Right hindlimb (tissue), 1 donor: Measurements from ENCODE around the gene UPK3BL1.
A peak's percentile ranks its signal among the peaks of the same experiment; 100 is the strongest.
"Not testable (repeated sequence)": the region's sequence is repeated elsewhere in the genome, so short reads cannot be mapped to it uniquely, and the experiment has no call there.

Experiments used
- DNase-seq: peaks from one replicate; pipeline ENCODE4 v3.0.0-alpha.2; 2018

Gene UPK3BL1

DNA sequence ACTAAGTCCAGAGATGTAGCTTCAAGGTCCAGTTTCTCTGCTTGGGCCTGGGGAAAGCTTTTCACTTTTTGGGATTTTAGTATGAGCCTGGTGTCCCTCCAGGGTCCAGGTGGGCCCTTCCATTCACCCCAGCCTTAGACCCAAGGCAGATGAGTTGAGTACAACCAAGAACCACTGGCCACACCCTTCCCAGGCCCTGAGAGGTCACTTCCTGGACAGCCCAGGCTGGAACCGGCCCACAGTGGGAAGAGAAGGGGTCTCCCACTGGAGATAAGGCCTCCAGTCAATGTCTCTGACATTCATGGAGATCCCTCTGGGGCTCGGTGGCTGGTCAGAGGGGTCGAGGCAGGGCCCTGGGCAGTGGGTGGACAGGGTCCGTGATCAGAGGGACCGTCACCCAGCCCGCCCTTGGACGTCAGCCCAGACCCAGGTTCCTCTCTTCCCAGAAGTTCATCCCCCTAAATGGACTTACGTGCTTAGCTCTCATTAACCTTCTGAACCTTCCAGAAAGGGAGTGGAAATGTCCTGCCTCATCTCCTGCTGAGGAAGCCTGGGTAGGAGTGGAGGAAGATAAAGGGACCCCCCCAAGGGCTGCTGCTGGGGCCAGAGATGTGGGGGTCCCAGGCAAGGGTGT lies 15.2 kb downstream of the UPK3BL1 start:
- DNase-seq, result not testable (repeated sequence)

DNA sequence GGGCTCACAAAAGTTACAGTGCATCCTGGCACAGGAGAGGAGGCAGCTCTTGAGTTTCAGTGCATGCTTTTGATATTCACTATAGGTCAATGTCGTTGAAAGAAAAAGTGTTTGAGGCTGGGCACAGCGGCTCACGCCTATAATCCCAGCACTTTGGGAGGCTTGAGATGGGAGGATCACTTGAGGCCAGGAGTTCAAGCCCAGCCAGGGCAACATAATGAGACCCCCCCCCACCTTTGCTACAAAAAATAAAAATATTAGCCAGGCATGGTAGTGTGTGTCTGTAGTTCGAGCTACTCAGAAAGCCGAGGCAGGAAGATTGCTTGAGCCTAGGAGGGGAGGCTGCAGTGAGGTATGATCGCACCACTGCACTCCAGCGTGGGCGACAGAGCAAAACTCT lies 24.5 kb downstream of the UPK3BL1 start:
- not testable (repeated sequence) for DNase-seq

DNA sequence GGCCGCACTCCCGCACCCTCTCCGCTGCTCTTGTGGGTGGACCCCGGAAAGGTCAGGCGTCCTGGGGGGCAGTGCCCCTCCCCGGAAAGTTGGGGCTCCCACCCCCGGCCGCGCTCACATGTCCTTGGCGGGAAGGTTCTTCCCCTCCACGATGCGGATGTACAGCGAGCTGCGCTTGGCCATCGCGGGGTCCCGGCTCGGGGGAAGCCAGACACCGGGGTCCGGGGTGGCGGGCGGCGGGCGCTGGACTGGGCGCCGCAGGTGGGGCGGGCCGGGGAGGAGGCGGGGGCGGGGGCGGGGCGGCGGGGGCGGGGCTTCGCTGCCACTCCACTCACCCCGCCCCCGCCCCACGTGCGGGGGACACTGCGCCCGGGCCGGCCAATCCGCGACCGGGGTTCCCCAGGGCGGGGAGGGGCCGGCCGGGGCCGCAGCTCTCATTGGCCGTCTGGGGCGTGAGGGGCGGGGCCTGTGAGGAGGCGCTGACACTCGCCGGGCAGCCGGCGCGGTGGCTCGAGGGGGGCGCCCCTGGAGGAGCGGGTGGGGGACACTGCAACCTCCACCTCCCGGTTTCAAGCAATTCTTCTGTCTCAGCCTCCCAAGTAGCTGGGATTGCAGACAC lies 26.0 kb downstream of the UPK3BL1 start, which contains the start of gene RASA4:
TSS of gene RASA4 (minus strand) at position 250 of the 619 bp plus-strand sequence. CDS start at position 183, 67 bp downstream.
- peak; percentile 70 for DNase-seq

DNA sequence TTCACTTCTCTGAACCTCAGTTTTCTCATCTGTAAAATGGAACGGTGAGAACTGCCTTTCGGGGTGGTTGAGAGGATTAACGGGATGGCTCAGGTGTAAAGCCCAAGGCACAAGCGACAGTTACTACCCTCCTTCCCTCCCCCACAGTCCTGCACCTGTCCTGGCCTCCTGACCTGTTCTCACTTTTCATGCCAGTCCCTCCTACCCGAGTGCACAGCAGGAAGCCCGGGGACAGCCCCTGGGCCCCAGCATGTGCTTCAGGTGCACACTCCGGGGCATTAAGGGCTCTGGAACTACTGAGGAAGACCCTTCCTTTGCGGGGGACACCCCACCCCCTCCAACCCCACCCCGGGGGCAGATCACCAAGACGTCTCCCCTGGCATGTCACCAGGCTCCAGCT lies 26.7 kb downstream of the UPK3BL1 start:
- DNase-seq, result not testable (repeated sequence)

DNA sequence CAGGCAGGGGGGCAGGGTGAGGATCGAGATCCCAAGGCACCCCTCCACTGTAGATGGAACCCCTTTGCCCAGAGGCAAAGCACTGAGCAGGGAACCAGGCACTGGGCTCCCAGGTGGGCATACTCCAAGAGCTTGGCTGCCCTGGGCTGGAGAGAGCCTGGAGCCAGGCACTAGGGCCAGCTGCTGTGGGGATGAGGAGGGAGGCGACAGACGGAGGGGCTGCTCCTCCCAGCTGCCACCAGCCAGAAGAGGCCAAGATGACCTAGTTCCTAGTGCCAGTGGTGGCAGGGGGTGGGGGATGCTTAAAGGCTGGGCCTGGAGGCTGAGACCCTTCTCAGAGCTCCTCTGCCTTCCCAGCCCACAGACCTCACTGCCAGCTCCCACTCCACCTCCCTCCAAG lies 27.7 kb downstream of the UPK3BL1 start:
- DNase-seq, result not testable (repeated sequence)

DNA sequence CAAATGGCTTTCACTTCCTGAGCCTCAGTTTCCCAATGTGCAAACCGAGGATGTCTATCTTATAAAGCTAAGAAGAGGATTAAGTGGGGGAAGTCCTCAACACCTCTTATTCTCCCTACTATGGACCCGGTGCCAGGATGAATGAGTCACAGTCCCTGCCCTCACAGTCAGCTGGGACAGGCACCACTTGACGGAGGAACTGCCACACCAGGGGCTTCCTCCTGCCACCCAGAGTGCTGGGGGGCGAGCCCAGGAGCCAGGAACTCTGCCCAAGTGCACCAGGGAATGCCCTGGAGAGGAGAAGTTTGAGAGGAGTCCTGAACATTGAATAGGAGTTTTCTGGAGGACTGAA lies 28.3 kb downstream of the UPK3BL1 start:
- not testable (repeated sequence) for DNase-seq

DNA sequence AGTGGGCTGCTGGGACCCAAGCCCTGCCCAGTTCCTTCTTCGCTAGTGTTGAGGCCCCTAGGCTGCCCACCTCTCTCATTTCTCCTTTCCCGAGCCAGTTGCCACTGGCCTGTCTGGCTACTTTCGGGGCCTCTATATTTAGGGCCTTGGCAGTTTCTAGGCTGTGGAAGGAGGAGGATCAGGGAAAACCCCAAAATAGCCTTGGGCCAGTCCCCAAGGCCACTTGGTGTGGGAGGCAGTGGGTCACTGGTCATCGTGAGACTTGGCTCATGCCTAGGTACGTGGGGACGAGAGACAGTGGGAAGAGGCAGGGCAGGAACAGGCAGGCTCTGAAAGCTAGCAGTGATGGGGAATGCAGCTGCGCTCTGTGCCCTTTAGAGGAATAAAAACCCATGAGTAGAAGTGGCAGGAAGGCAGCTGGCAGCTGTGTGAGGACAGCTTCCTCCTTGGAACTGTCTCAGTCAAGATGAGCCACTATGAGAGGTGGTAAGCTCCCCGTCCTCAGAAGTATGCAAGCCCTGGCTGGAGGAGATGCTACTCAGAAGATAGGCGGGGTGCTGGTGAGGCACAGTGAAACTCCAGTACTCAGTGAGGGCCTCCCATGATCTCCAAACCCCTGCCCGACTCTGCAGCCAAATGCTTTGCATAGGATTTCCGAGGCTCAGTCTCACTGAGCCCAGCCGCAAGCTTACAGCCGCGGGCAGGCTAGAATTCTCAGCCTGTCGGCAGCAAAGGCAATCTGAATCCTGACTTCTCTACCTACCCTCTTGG lies 28.8 kb downstream of the UPK3BL1 start:
- DNase-seq, result not testable (repeated sequence)

DNA sequence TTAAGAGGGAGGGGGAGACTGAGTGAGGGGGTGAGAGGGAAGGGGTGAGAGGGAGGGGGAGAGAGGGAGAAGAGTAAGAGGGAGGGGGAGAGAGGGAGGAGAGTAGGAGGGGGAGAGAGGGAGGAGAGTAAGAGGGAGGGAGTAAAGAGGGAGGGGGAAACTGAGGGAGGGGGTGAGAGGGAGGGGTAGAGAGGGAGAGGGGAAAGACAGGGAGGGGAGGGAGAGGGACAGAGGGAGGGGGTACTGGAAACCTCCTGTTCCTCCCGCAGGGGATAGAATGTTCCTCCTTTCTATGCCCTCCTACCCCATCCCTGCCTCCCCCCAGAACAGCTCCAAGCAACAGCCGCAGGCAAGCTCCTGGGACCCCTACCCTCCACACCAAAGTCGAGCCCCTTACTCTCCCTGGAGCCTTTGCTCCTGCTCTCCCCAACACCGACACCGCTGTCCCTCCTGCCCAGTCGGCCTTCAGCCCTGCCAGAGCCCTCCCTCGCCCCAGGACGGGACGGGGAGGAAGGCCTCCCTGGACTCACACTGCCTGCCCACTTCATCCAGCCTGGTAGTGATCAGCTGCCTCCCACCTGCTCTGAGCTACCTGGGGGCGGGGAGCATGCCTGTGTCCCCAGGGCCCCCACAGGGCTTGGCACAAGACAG lies 30.8 kb downstream of the UPK3BL1 start:
- DNase-seq, result peak; percentile 63

DNA sequence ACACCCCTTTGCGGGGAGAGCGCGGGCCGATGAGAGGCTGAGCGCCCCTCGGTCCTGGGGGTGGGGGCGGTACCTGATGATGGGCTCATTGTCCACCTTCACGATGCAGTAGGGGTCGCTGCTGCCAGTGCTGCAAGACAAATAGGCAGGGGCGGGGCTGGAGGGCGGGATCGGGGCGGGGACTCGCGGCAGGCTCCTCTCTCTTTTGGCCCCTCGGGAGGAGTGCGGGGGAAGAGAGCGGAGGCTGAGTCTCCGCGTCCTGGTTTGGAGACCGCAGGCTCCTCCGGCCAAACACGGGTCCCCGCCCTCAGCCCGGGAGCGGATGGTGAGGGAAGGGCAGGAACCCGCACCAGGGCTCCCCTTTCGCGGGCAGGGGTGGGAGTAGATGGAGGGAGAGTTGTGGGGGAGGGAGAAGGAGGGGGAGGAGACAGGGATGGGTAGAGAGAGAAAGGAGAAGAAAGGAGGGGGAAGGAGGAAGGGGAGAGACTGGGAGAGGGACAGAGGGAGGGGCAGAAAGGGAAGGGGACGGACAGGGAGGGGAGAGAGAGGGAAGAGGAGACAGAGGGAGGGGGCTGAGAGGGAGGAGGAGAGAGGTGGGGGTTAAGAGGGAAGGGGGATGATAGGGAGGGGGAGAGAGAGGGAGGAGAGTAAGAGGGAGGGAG lies 31.4 kb downstream of the UPK3BL1 start:
- not testable (repeated sequence) for DNase-seq

DNA sequence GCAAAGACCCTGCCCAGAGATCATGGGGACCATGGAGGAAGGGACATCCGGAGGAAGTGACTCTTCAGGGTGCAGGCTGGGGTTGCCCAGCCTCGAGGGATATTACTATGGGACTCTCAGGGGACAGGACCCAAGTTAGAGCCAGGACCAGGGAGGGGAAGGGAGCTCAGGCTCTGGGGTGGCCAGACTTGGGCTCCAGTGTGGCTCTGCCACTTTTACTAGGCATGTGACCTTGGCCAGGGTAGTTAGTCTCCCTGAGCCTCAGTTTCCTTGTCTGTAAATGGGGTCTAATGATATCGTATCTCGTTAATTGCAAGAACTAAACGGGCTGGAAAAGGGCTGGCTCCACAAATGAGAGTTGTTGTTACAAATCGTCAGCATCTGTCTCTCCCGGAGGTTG lies 32.1 kb downstream of the UPK3BL1 start:
- DNase-seq, result not testable (repeated sequence)

DNA sequence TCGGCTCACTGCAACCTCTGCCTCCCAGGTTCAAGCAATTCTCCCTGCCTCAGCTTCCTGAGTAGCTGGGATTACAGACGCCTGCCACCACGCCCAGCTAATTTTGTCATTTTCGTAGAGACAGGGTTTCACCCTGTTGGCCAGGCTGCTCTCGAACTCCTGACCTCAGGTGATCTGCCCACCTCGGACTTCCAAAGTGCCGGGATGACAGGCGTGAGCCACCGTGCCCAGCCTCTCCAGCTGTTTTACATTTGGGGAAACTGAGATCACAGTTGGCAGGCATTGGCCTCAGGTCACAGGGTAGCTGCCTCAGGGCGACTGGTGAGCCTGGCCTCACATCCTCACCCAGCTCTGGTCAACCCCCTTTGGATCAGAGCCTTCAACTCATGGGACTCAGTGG lies 32.9 kb downstream of the UPK3BL1 start:
- not testable (repeated sequence) for DNase-seq

DNA sequence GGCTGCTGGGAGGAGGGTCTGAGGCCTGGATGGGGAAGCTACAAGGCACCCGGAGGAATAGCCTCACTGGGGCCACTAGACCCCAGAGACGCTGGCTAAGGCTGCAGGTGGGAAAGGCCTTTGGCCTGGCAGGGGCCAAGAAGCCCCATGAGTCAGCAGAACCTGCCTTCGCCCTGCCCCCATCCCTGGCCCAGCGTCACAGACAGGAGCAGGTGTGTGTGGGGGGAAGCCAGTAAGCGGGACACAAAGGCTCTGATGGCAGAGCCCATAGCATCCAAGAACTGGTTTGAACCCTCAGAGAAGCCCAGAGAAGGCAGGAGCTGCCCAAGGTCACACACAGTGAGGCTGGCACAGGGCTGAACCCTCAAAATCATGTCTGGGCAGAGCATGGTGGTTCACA lies 35.7 kb downstream of the UPK3BL1 start:
- DNase-seq, result not testable (repeated sequence)

DNA sequence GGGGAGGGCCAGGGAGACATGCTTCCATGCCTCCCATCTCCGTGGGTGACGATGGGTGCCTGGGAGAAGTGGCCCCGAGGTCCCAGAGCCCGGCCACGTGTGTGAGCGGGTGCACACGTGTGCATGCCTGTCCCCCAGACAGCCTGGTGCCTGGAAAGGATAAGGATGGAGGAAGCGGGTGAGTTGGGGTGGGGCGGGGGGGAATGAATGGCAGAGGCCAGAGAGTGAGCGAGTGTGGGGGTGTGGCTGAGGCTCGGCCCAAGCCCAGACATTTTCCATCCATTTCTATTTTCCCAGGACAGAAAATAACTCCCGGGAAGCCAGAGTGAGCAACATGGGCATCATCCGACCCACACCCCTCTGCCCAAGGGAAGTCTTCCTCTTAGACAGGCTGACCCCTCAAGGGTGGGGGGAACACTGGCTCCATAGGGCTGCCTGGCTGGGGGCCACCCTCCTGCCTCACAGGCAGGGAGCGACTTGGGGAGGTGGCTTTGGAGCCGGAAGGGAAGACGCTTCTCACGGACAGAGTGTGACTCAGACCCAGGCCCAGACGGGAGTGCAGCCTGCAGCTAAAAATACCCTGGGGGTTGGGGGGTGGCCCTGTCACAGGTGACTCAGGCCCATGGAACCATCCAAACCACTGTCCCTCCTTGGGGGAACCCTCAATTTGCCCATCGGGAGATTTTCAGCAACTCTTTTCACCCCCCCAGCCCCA lies 38.0 kb downstream of the UPK3BL1 start:
- DNase-seq, result not testable (repeated sequence)

DNA sequence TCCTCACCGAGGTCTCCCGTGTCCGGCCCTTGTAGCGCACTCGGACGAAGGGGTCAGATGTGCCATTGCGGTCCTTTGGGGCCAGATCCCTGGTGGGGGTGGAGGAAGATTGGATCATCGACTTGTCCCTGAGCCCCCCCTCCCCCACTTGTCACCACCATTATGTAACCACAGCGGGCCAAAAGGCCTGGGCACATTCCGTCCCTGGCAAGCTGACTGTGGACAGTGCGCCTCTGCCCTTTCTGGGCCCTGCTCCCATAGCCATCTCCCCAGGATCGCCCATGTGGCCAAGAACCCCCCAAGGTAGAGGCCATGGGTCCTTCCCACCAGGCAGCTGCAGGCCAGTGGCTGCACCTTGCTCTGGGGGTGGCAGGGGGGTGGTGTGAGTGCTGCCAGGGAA lies 40.3 kb downstream of the UPK3BL1 start:
- not testable (repeated sequence) for DNase-seq

DNA sequence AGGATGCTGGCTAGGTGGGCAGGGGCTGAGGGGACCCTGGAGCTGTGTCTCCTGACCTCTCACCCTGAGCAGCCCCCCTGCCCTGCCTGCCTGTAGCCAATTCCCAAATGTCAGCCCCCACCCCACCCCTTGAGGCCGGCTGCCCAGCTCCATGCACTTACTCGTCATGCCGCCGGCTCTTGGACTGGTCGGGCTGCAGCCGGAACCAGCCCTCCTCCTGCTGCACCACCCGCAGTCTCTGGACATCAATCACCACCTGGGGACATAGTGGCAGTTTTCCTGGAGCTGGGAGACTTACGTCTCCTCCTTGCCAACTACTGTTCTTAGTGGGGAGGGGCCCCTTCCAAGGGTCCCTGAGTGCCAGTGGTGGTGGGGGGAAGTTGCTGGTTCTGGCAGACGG lies 42.9 kb downstream of the UPK3BL1 start:
- not testable (repeated sequence) for DNase-seq

DNA sequence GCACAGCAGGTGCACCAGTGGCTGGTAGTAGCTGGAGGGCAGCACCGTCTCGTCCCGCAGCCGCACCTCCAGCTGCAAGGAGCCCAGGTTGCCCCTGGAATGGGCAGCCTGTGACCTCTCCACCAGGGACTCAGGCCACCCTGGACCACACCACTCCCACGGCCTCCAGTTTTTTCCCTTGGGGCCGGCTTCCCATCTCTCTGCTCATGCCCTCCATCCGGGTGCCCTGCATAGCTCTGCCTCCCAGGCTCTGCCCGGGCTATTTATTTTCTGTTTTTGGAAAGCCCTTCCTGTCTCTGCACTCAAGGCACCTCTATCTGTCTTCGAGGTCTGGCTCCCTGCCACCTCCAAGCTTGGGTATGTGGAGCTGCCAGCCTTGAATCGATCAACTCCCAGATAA lies 46.6 kb downstream of the UPK3BL1 start:
- DNase-seq, result not testable (repeated sequence)

DNA sequence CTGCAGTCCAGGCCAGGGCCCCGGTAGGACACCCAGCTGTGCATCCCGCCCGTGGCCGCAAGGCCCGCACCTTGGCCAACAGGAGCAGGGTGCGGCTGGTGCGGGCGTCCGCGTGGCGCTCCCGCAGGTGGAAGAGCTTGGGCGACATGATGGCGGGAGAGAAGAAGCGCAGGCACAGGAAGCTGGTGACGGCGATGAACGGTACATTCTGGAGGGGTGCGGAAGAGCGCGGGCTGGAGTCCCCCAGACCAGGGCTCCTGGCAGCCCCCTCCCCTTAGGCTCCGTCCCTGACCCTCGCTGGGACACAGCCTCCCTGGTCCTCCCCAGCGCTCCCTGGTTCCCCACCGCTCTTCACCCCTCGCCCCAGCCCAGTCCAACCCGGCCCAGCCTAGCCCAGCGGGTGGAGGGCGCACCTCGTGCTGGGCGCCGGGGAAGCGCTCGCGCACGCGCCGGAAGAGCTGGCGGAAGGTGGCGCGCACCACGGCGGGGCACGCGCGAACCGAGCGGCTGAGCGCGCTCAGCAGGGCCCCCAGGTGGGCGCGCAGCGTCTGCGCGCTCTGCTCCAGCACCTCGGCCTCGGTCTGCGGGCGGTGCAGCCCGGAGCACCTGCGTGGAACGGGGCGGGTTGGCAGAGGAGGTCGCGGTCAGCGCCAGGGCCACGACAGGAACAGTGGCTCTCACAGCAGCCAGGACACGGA lies 48.8 kb downstream of the UPK3BL1 start:
- DNase-seq, result not testable (repeated sequence)

DNA sequence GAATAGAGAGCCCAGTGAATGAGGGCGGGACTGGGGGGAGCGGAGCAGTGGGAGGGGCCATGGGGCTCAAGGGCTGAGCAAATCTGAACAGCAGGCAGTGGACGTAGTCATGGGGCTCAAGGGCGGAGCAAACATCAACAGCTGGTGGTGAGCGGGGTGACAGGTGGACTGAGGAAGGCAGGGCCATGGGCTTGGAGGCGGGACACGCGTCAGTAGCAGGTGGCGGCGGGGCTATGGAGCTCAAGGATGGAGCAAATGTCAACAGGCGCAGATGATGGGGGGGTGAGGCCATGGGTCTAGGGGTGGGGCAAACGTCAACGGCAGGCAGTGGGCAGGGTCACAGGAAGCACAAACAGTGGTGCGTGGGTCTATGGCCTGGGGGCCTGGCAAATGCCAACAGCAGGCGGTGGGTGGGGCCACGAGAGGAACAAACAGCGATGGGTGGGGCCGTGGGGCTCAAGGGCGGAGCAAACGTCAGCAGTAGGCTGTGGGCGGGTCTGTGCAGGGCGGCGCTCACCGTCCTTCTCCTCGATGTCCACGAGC lies 50.0 kb downstream of the UPK3BL1 start:
- DNase-seq, result not testable (repeated sequence)

DNA sequence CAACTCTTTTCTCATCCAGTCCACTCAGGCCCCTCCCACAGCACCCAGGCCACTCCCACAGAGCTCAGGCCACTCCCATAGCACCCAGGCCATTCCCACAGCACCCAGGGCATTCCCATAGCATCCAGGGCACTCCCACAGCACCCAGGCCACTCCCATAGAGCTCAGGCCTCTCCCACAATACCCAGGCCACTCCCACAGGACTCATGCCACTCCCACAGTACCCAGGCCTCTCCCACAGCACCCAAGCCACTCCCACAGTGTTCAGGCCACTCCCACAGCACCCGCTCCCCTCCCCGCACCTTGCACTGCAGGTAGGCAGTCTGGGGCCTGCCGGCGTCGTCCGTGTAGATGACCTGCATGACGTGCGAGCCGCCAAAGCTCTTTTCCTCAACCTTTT lies 52.7 kb downstream of the UPK3BL1 start:
- DNase-seq, result not testable (repeated sequence)
